Right ventricle myocardium inferior (tissue), 1 donor: Measurements from ENCODE around the gene LIPT2. TPM values are rescaled to one million over a fixed set of nuclear protein-coding genes. Genes with fewer than 3 reads are reported as not detected.
A peak's percentile ranks its signal among the peaks of the same experiment; 100 is the strongest.

Source experiments
- ATAC-seq: fragments of 200-7000 bp; cut with Tn5 transposase; one replicate; pipeline ENCODE4 v1.9.1; 2020; ENCODE audit warnings: mild to moderate bottlenecking, moderate library complexity
- DNase-seq: peaks from one replicate; pipeline ENCODE4 v3.0.0; 2021; ENCODE audit errors: missing footprints
- intact Hi-C: fragments of 100-400 bp; cut with DNase I; formaldehyde crosslinking; loops from one replicate; pipeline ENCODE4 v1.11.0; 2022
- total RNA-seq: library from RNA; stranded (reverse); fragmentation: NEBNext Ultra II Directional; extraction: Animal tissue kit (Norgen Biotek cat#: 25700); gene quantifications from one replicate; pipeline ENCODE4 v1.2.1, GENCODE V29; 2021
- donor health status: DM: no; HTN: yes; CAD: no; lungs with severe emphysema.

The LIPT2 gene
- total RNA-seq, 1 donor from 2014 or later: 0.49 TPM

DNA sequence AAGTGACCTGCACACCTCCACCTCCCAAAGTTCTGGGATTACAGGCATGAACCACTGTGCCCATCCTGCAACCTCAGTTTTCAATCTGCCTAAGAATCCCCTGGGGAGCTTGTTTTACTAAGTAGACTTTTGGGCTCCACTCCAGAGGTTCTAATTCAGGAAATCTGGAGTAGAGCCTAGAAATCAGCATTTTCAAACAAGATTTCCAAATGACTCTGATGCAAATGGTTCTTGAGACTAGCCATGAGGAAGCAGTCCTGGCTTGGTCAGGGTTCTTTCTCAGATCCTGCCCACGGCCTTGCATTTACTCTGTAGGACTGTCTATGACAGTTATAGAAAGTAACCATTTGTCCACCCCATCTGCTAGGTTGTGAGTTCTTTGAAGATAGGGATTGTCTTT is 24.6 kb downstream of the LIPT2 start:
- no peak for ATAC-seq
- intact Hi-C loops: loop anchor here (10.0 kb wide), 1 partner anchor 276 kb away; the partner anchor contains the start of gene RNF169
- DNase-seq: no peak

DNA sequence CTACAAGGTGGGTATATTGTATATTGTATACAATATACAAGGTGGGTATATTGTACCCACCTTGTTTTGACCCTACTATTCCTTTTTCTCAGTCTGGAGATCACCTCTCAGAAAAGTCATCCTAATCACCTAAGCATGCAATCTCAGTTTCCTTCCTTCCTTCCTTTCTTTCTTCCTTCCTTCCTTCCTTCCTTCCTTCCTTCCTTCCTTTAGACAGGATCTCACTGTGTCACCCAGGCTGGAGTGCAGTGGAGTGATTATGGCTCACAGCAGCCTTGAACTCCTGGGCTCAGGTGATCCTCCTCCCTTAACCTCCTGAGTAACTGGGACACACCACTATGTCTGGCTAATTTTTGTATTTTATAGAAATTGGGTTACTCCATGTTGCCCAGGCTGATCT is 25.0 kb downstream of the LIPT2 start:
- no peak for DNase-seq
- intact Hi-C loops: loop anchor here (10.0 kb wide), 1 partner anchor 276 kb away; the partner anchor contains the start of gene RNF169
- ATAC-seq: no peak

DNA sequence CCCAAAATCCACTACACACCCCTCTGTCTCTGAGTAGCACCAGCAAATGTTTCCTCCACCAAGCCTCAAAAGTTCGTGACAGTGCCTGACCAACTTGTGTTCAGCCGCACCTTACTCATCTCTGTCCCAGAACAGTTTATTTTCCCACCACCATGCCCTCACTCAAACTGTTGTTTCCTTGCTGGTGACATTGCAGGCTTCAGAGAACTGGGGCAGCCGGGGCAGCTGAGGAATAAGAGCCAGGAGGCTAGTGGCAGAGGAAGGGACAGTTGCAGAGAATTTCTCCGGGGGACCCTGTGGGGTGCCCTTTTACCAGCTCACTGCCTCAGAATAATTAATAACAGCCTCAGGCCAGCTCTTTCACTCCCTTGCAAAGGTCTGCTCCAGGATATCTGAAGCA is 25.5 kb downstream of the LIPT2 start:
- intact Hi-C loops: loop anchor here (10.0 kb wide), 1 partner anchor 277 kb away; the partner anchor contains the start of gene RNF169
- DNase-seq (no peak), ATAC-seq (no peak)

DNA sequence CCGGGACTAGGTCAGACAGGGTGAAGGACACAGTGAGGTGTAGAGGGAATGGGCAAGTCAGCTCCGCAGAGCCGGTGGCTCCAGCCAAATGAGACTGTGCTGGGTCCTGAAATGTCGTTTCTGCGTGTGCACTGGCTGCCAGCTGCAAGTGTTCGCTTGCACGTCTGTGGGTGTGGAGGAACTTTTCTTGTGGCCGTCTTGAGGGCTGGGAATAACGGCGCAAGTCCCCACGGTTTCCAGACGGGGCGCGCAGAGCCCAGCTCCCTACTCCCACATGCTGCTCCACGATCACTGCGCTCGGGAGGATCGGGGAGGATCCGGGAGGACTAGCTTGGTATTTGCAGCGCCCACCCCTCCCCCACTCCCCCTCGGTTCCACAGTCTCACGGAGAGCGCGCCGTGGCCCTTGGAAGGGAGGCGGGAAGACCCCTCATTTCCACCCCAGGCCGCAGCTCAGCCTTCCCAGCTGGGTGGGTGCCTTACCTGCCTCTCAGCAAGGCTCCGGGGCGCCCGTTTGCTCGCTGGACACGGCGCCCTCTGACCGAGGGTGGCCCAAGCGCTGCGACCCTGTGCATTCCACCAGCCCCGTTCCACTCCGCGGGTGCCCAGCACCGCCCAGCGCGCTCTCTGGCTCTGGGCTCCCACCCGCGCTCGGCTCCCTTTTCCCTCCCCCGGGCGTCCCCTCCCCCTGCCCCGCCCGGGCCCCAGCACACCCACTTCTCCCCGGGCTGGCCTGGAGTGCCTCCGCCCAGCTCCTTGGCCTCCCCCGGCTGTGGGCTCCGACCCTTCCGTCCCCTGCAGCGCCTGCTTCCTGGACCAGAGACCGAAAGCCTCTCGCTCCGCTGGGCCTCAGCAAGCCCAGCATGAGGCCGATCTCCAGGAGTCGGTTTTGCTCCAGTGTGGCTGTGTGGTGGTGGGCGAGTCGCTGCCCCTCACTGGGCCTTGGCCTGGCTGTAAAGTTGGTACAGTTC is 26.3 kb downstream of the LIPT2 start, which contains the start of gene KCNE3:
KCNE3 (minus strand) TSS at position 634 of the 970 bp plus-strand sequence. CDS start 9,986 bp downstream, outside the sequence.
- DNase-seq (peak; percentile 81), ATAC-seq (peak; percentile 91)
- intact Hi-C loops: loop anchor here (10.0 kb wide), 1 partner anchor 278 kb away; the partner anchor contains the start of gene RNF169

DNA sequence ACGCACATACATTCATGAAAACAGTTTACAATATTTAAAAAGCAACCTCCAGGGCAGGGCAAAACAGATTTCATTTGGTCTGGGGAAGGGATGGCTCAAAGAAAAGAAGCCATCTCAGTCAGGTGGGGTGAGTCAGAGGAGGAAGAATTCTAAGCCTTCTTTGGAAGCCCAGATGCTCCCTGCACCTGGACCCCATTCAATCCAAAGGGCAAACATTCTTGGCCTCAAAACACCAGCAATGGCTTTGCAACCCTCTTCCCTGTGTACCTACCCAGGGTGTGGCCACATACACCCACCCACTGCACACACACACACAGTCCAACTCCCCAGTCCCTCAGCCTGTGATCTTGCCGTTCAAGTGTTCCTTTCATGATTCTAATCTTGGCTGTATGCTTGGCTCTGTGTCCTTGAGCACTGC is 28.2 kb downstream of the LIPT2 start:
- ATAC-seq (no peak), DNase-seq (no peak)
- intact Hi-C loops: loop anchor here (10.0 kb wide), 1 partner anchor 280 kb away; the partner anchor contains the start of gene RNF169

DNA sequence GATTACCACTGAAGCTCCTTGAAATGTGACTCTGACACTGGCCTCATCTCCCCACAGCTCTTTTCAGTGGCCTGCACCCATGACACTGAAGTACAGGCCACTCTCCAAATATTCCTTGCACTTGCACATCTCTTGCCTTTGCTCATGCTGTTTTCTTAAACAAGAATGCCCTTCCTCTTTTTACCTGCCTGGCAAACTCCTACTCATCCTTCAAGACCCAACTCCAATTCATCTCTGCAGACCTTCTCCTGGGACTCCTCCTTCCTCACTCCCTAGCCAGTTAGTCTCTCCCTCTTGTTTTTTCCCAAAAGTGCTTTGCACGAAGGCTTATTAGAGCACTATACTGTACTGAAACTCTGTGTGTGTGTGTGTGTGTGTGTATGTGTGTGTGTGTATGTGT is 28.8 kb downstream of the LIPT2 start:
- no peak for DNase-seq
- intact Hi-C loops: loop anchor here (10.0 kb wide), 1 partner anchor 280 kb away; the partner anchor contains the start of gene RNF169
- no peak for ATAC-seq

DNA sequence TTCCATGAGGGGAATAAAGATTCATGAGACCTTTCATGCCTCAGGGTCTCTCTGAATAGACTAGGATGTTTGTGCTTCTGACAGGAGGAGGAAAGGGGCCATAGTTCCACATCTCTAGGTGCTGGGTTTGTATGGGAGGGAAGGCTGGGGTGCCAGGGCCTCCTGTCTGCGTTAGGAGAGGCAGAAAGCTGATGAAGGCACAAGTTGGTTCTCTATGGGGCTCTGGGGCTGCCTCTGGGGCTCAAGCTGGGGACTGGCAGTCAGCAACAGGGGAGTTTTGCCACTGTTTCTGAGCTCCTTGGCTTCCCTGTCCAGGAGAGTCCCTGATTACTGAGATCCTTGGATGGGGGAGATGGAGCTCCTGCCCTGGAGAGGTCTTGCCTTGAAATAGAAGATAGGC is 30.3 kb downstream of the LIPT2 start:
- intact Hi-C loops: loop anchor here (10.0 kb wide), 1 partner anchor 282 kb away; the partner anchor contains the start of gene RNF169
- no peak for DNase-seq
- no peak for ATAC-seq

DNA sequence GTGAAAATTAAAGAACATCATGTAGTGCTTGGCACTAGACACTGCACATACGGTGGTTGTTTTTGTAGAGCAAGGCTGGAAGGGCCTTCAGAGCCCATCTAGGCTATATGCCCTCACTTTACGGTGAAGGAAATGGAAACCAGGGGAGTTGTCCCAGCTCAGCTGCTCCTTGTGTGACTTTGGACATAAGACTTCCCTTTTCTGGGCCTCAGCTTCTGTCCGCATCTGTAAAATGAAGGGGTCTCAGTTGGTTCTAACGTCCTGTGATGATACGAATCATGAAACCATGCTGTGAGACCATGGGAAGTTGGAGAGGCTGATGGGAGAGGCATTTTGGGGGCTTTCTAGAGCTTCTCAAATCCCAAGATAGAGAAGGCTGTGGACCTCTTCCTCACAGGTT is 30.9 kb downstream of the LIPT2 start:
- intact Hi-C loops: loop anchor here (10.0 kb wide), 1 partner anchor 282 kb away; the partner anchor contains the start of gene RNF169
- ATAC-seq (no peak), DNase-seq (no peak)

DNA sequence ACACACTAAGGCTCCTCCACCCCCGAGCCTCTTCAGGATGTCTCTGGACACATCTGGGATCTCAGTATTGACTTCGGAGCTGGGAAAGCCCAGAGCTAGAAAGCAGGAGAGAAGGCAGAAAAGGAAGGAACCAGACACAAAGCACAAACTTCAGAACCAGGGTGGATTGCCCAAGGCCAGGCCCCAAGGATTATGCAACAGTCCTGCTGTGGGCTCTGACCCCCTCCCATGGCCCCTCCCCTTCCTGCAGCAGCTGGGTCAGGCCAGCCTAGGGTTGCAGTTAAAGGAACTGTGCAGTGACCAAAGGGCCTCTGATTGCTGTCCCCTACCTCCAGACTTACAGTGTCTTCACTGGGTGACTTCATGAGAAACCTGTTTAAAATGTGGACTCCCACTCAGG is 31.5 kb downstream of the LIPT2 start:
- intact Hi-C loops: loop anchor here (10.0 kb wide), 1 partner anchor 283 kb away; the partner anchor contains the start of gene RNF169
- ATAC-seq: peak; percentile 94
- peak; percentile 94 for DNase-seq

DNA sequence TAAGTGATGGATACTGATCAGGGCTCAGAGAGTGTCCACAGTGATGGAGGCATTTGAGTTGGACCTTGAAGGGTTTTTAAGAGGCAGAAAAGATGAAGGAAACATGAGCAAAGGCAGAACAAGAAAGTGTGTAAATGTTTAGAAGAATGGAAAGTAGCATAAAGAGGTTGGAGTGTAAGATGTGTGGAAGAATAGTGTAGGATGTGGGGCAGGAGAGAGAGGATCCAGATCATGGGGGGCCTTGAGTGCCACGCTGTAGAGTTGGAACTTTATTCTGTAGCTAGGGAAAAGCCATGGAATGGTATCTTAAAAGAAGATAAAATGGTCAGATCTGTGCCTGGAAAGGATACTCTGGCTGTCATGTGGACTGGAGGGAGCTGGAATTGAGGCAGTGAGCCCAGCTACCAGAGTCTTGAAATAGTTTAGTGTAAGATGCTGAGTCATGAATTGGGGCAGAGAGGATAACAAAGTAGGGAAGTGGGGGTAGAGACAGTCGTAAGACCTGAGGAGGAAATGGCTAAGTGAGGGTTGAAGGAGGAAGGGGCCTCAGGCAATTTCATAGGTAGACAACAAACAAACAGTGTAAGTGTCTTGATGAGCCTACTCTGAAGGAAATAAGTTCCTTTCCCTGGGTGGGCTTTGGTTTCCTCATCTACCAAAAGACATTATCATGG is 32.9 kb downstream of the LIPT2 start:
- ATAC-seq (peak; percentile 33), DNase-seq (no peak)
- intact Hi-C loops: loop anchor here (10.0 kb wide), 1 partner anchor 284 kb away; the partner anchor contains the start of gene RNF169

DNA sequence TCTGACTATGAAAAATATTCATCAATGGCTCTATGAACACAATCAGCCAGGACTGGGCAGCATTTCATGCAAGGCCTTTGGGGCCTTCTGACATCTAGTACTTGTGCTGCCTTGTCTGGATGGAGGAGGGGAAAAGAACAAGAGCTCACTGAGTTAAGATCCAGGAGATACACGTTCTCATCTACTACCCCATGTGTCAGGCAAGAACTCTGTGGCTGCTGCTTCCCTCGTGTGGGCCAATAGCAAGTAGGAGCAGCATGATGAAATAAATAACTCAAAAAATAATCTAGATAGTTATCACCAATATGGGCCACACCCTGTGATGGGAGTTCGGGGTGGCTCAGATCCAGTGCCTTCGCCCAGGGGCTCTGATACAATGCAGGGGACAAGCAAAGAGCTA is 33.5 kb downstream of the LIPT2 start:
- intact Hi-C loops: loop anchor here (10.0 kb wide), 1 partner anchor 285 kb away; the partner anchor contains the start of gene RNF169
- ATAC-seq (no peak), DNase-seq (no peak)

DNA sequence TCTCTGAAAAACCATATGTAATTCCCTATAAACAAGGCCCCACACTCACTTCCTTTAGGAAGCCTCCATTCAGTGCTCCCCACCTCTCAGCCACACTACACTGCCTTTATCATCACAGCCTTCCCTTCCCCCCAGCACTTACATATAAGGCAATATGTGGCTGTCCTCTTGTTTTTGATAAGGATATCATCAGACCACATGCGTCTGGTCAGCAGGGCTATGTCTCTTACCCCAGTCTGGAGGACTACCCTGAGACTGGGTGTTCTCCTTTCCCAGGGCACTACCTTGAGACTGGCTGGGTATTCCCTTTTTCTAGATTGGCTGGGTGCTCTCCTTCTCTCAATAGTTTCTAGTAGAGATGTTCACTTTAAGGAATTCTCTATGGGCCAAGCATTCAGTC is 33.9 kb downstream of the LIPT2 start:
- intact Hi-C loops: no loop called here
- ATAC-seq (no peak), DNase-seq (no peak)

DNA sequence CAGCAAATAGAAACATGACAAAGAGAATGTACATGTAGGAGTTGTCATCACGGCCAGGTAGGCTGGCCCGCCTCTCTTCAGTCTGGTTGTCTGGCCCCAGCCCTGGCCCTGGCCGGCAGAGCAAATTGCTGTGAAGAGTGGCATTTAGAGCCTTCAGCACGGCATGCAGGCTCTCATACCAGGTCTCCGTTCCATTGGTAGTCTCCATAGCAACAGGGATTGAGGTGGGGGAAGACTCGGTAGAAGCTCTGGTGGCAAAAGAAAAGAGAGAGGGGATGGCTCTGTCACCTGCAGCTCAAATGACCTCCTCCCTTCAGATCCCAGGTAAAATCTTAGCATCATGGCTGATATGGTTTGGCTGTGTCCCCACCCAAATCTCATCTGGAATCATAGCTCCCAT is 36.2 kb downstream of the LIPT2 start:
- intact Hi-C loops: no loop called here
- DNase-seq: no peak
- ATAC-seq: no peak

DNA sequence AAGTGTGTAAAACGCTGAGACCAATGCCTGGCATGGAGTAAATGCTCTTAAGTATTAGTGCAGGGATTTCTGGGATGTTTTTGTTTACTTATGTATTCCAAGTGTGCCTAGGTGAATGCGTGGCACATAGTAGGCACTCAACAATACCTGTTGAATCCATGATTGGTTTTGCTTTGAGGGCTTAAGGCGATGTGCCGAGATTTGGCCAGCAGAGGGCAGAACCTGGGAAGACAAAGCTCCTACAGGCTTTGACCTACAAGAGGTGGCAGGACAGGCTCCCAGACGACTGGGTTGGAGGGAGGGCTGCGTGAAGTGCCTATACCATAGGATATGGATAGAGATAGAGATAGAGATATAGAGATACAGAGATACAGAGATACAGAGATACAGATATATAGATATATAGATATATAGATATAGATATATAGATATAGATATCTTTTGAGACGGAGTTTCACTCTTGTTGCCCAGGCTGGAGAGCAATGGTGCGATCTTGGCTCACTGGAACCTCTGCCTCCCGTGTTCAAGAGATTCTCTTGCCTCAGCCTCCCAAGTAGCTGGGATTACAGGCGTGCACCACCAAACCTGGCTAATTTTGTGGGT is 40.0 kb downstream of the LIPT2 start:
- DNase-seq: peak; percentile 72
- intact Hi-C loops: loop anchor here (1.0 kb wide), 1 partner anchor 117 kb away; no protein-coding TSS in a partner anchor
- ATAC-seq: peak; percentile 86

DNA sequence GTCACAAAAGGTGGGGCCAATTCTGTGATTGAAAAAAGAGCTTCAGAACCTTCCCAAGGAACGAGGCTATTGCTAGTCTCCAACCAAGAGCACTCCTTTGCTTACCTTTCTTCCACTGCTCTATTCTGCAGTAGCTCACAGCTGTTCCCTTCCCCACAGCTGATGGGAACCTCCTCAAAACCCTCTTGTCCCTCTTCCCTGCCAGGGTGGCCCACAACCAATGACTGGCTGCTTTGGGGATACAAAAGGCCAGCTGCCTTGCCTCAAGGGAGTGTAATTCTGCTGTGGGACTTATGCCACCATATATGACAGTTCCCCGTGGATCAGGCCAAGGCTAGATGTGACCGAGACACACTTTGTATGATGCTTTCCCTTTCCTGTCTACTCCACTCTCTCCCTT is 41.2 kb downstream of the LIPT2 start:
- intact Hi-C loops: no loop called here
- DNase-seq (no peak), ATAC-seq (no peak)

DNA sequence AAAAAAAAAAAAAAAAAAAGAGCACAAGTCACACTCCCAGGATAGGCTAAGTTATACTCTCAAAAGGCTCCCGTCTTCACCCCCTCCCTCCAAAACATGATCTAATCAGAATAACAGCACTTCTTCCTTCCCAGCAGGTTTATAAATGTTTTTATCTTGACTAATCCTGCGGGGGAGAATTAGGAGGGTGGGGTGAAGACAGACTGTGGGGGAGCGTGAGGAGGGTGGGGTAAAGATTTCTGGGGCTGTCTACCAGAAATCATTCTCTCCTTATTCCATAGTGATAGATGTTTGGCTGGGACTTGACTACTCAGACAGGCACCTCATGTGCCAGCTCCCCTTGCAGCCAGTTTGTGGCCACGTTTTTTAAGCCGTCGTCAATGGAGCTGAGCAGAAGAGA is 43.2 kb downstream of the LIPT2 start:
- no peak for ATAC-seq

DNA sequence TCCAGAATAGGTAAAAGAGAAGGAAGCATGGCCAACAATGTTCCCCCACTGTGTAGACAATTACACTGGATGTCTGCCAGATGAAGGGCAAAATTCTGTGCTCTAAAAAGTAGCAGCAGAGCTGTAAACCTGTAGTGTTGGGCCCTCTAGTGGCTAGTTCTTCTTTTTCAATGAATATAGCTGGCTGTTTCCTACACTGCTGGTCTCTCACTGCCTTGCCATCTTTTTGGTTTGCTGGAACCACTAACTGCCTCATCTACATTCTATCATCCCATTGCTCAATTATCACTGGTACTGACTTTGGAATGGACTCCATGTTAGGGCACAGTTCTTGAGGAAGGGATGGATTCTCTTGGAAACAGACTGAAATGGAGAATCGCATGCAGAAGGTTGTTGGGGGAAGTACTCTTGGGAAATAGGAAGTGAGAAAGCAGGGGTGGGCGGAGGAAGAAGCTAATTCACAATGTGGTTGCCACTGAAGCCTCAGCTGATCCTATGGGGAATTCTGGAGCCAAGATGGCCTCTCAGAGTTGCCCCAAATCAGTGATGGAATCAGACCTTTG is 44.1 kb downstream of the LIPT2 start:
- ATAC-seq: peak; percentile 77
- intact Hi-C loops: loop anchor here (1.0 to 5.0 kb wide), 3 partner anchors 61 to 487 kb away; no protein-coding TSS in a partner anchor
- DNase-seq: no peak

More for the DNA sequence above, 43.2 kb downstream of the LIPT2 start:
- no peak for DNase-seq
- intact Hi-C loops: no loop called here

DNA sequence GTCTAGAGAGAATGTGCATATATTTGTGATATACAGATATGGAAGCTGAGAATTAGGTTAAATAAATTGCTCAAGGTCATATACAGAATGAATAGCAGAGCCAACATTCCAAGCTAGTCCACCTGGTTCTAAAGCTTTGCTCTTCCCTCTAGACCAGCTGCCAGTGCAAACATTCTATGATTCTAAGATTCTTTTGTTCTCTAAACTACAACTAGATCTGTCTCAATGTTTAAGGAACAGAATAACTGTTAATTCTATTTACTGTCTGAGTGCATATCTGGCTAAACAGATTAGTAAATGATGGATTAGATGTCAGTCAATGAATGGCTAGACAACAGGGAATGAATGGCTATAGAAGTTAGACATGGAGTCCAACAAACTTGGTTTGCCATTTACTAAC is 45.8 kb downstream of the LIPT2 start:
- DNase-seq (no peak), ATAC-seq (no peak)
- intact Hi-C loops: loop anchor here (2.0 to 5.0 kb wide), 2 partner anchors 59 to 485 kb away; no protein-coding TSS in a partner anchor
